Kidney capillary endothelial cell (primary cell): ENCODE results near the gene IL18.
"Not testable (repeated sequence)": the region's sequence is repeated elsewhere in the genome, so short reads cannot be mapped to it uniquely, and the experiment has no call there.

Source experiments
- DNase-seq: peaks from one replicate; pipeline ENCODE4 v3.0.0-alpha.2; 2018; ENCODE audit warnings: low spot score

IL18 gene

DNA sequence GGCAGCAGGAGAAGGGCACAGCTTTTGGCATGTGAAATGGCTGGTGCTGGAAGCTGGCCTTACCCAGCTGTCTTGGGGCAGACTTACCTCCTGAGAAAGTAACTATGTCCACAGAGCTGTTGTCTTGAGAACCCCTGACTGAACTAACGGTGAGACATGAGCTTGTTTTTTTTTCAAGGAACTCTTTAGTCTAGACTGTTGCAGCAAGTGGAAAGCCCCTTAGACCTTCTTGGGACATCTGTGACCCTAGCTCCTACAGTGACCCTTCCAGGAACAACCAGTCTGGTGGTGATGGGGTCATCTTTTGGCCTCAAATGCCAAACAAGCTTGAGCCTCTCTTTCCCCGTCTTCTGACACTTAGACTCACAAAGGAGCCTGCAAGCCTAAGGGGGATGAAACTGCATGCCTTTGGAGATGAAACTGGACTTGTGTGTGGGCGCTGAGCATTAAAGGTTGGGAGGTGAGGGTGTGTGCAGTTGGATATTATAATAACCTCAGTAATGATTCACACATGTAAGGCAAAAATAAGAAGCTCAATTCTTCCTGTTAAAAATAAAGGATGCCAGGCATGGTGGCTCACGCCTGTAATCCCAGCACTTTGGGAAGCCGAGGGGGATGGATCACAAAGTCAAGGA lies 41.8 kb downstream of the IL18 start:
- DNase-seq: no peak

DNA sequence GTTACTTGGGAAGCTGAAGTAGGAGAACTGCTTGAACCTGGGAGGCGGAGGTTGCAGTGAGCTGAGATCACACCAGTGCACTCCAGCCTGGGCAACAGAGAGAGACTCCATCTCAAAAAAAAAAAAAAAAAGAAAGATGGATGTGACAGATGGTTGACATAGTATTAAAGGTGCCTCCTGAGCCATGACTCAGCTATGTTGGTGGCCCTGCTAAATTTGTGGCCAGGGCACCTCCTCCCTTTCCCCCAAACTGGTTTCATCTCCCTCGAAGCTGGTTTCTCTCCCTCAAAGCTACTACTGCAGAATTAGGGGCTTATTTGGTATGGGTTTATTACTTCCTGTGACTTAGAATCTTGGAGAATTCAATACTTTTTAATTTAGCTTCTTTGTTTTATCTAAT lies 45.7 kb downstream of the IL18 start:
- no peak for DNase-seq

DNA sequence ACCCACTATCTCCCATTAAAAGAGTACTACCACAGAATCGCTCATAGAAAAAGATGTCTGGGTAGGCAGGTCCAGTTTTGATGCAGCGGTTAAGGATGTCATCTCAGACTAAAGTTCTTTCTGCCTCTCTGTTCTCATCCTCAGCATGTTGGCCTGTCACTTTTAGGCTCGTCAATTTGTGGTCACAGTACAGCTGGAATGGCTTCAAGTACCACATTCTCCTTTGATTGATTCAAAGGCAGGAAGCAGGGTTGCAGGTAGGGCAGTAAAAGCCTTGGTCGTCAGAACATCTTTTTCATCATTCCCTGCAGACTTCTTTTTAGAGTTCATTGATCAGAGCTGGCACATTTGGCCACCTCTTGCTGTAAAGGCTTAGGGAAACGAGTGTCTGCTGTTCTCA lies 48.5 kb downstream of the IL18 start:
- no peak for DNase-seq

DNA sequence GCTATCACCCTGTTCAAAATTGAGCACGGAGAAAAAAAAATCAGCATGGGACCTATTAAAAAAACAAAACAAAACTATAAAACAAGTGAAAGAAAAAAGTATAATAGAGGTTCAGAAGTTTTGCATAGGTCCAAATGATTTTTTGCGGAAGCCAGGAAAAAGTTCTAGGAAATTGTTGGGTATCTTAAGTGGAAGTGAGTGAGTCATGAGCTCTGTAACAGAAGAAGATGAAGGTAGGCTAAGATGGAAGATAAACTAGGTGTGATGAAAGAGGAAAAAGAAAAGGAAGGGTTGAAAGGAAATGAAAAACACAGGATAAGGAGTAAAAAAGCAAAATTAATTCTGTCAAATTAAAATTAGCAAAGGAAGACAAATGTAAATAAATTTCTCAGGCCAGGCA lies 49.4 kb downstream of the IL18 start:
- DNase-seq: no peak

DNA sequence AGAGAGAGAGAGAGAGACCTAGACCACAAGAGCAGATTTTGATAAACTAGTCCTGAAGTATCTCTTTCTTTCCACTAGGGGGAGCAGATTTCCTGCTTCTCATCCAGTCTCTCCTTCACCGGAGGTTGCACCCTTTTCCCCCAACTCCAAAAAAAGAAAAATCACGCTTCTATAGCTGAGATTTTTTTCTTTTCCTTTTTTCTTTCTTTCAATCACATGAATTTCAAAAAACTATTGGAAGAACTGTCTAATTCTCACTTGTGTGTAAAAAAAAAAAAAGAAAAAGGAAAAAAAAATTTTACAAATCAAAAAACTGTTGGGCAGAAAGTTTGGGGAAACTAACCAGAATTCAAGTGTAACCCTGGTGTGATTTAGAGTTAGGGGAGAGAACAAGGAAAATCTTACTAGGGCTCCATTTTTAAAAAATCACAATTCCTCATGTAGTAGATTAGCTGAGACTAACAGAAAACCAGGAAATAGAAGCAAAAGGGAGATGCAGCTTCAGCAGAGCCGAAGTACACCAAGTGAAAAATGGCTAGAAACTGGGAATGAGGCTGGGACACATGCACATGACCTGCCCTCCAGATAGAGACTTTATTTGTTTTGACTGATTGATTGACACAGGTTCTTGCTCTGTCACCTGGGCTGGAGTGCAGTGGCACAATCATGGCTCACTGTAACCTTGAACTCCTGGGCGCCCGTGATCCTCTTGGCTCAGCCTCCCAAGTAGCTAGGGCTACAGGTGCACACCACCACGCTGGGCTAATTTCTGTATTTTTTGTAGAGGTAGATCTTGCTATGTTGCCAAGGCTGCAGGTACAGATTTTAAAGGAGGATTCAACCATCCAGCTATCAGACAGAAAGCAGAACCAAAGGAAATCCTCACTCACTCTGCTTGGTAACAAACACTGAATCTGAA lies 50.1 kb downstream of the IL18 start:
- DNase-seq: peak; percentile 63

DNA sequence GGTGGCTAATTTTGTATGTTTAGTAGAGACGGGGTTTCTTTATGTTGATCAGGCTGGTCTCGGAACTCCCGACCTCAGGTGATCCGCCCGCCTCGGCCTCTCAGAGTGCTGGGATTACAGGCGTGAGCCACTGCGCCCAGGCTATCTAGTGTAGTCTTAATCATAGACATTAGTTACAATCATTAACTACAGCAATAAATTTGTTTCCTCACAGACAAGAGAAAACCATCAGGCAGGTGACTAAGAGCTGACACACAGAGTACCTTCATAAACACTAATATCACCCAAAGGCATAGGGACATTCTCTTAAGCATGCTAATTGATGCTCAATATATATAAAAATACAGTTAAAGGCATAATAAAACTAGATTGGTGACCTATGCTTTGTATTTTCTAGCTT lies 57.8 kb downstream of the IL18 start:
- no peak for DNase-seq

DNA sequence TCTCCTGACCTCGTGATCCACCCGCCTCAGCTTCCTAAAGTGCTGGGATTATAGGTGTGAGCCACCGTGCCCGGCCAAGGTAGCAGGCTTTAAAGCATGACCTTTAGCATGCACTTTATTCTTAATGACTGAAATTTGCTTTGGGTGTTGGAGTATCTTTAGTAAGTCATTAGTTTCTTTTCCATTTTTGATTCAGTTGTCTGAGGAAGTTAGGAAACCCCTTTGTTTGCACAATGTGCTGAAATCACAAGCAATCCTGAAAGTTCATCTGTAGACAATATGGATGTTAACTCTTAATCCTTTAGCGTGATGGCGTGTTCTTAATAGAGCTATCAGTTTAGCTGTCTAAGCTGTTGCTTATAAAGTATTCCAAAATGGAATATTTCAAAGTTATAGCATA lies 60.4 kb downstream of the IL18 start:
- no peak for DNase-seq

DNA sequence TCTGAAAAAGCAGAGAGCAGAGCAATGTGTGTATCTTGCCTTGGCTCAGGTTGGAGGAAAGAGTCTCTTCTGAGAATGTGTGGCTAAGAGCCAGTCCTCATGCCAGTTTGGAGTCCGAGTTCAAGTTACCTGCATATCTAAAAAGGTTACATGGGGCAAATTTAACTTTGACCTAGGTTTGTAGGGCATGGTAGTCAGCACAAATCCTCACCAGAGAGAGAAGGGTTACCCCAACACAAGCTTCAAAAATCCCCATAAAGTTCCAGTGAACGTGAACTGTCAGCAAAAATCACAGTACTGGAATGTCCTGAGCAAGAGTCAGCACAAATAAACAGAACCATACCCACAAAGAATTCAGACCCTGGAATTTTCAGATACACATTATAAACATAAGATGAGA lies 63.4 kb downstream of the IL18 start:
- no peak for DNase-seq

DNA sequence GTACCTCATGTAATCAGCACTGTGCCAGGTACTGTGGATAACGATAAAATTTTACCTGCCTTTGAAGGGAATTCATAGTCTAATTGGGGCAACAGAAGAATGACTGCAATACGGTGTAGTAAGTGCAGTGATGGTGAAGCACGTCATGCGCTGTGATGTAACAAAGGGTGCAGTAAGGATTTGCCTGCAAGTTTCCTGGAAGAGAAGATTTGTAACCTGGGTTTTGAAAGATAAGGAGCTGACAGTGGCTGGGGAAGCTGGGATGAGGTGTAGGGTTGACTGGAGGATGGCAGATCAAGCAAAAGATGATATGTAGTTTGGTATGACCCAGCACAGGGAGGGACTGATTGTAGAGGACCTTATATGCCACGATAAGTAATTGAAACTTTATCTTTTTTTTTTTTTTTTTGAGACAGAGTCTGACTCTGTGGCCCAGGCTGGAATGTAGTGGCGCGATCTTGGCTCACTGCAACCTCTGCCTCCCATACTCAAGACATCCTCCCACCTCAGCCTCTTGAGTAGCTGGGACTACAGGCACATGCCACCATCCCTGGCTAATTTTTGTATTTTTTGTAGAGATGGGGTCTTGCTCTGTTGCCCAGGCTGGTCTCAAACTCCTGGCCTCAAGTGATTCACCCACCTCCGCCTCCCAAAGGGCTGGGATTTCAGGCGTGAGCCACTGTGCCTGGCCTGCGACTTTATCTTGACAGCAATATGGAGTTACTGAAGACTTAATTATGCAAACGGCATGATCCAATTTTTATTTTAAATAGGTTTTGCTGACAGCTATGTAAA lies 66.0 kb downstream of the IL18 start:
- DNase-seq: no peak

DNA sequence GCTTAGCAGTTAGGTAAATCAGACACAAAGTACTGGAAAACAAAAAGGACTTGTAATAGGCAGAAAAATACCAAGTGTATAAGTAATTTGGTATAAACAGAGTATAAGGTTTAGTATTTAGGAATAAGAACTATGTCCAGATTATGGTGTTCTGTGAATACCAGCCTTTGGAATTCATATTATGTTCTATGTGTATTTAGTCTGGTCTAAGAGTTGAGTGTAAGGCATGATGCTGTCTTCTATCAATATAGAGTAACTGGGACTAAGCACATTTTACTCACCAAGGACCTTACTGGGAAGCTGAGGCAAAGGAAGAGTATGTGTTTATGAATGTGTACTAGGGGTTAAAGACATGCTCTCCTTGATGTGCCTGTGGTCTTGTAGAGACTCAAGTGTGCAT lies 67.7 kb downstream of the IL18 start:
- DNase-seq: no peak

DNA sequence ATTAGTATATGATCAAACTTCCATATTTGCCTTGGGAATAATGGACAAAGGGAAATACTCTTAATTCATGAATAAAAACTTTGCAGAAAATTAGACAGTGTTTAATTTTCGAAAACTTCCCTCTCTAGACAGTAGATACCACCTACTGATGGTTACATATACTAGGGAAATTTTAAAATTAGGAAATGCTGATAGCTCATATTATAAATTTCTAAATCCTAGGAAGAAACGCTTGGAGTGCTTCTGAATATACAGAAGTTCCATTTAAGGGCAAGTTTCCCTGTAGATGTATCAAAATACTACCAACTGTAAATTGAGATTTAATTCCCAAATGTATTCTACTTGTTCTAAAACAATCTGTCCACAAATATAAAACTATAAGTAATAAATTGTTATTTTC lies 68.6 kb downstream of the IL18 start:
- DNase-seq: not testable (repeated sequence)
